Globus pallidus (tissue), 1 donor: Measurements from ENCODE around the gene STK25.
"Not testable (repeated sequence)": the region's sequence is repeated elsewhere in the genome, so short reads cannot be mapped to it uniquely, and the experiment has no call there.

Source experiments
- DNase-seq: peaks from one replicate; pipeline ENCODE4 v3.0.0-alpha.2; 2015; ENCODE audit warnings: low spot score

STK25 gene

GRCh38 chr2:241539616-241540374, 31.4 kb upstream of the STK25 start:
- no peak for DNase-seq

- no peak for DNase-seq
Measured at GRCh38 chr2:241538838-241539615, 30.6 kb upstream of the STK25 start.

- no peak for DNase-seq
Measured at GRCh38 chr2:241535871-241536655, 27.7 kb upstream of the STK25 start.

- no peak for DNase-seq
Measured at GRCh38 chr2:241534701-241535375, 26.5 kb upstream of the STK25 start.

- no peak for DNase-seq
Measured at GRCh38 chr2:241534293-241534692, 25.9 kb upstream of the STK25 start.

GRCh38 chr2:241532733-241533601, 24.6 kb upstream of the STK25 start:
- DNase-seq, result no peak

- DNase-seq, result no peak
Measured at GRCh38 chr2:241532168-241532567, 23.8 kb upstream of the STK25 start.

- no peak for DNase-seq
Measured at GRCh38 chr2:241531161-241531722, 22.9 kb upstream of the STK25 start.

GRCh38 chr2:241530571-241530970, 22.2 kb upstream of the STK25 start:
- no peak for DNase-seq

- DNase-seq, result not testable (repeated sequence)
Measured at GRCh38 chr2:241525818-241526780, 17.7 kb upstream of the STK25 start.

- DNase-seq, result no peak
Measured at GRCh38 chr2:241522477-241522876, 14.1 kb upstream of the STK25 start.

GRCh38 chr2:241519669-241520068, 11.3 kb upstream of the STK25 start:
- no peak for DNase-seq

GRCh38 chr2:241517297-241517696, 8.9 kb upstream of the STK25 start:
- DNase-seq, result no peak

- no peak for DNase-seq
Measured at GRCh38 chr2:241516520-241516965, 8.2 kb upstream of the STK25 start.

GRCh38 chr2:241514986-241515737, 6.8 kb upstream of the STK25 start:
- DNase-seq, result no peak

GRCh38 chr2:241514553-241514952, 6.2 kb upstream of the STK25 start:
- DNase-seq, result no peak

GRCh38 chr2:241511091-241511741, 2.8 kb upstream of the STK25 start:
- no peak for DNase-seq

- no peak for DNase-seq
Measured at GRCh38 chr2:241509155-241509784, 886 bp upstream of the STK25 start.
